Fibroblast of gingiva (primary cell): Measurements from ENCODE around the gene BPIFB3.

Experiments
- DNase-seq: peaks from one replicate; pipeline ENCODE4 v3.0.0-alpha.2; 2011; ENCODE audit warnings: low read depth

Gene BPIFB3

GRCh38 chr20:33016581-33017109 is 37.1 kb upstream of the BPIFB3 start:
- DNase-seq = no peak

GRCh38 chr20:33017542-33017941 is 36.2 kb upstream of the BPIFB3 start:
- DNase-seq = no peak

GRCh38 chr20:33018169-33018931 is 35.4 kb upstream of the BPIFB3 start:
- no peak for DNase-seq

- DNase-seq = no peak
Measured at GRCh38 chr20:33019465-33020277, 34.0 kb upstream of the BPIFB3 start.

GRCh38 chr20:33020278-33021161 is 33.2 kb upstream of the BPIFB3 start:
- no peak for DNase-seq

- no peak for DNase-seq
Measured at GRCh38 chr20:33021879-33022278, 31.8 kb upstream of the BPIFB3 start.

GRCh38 chr20:33022289-33022688 is 31.4 kb upstream of the BPIFB3 start:
- DNase-seq = no peak

GRCh38 chr20:33022694-33023438 is 30.8 kb upstream of the BPIFB3 start:
- no peak for DNase-seq

GRCh38 chr20:33023439-33024242 is 30.1 kb upstream of the BPIFB3 start:
- no peak for DNase-seq

- no peak for DNase-seq
Measured at GRCh38 chr20:33024243-33024560, 29.5 kb upstream of the BPIFB3 start.

GRCh38 chr20:33024609-33025317 is 28.9 kb upstream of the BPIFB3 start:
- DNase-seq = no peak

- no peak for DNase-seq
Measured at GRCh38 chr20:33025318-33025876, 28.3 kb upstream of the BPIFB3 start.

- DNase-seq = no peak
Measured at GRCh38 chr20:33026072-33026778, 27.5 kb upstream of the BPIFB3 start.

- no peak for DNase-seq
Measured at GRCh38 chr20:33026779-33027759, 26.6 kb upstream of the BPIFB3 start.

- no peak for DNase-seq
Measured at GRCh38 chr20:33027769-33028751, 25.6 kb upstream of the BPIFB3 start.

GRCh38 chr20:33028875-33029274 is 24.8 kb upstream of the BPIFB3 start:
- DNase-seq = no peak

- DNase-seq = no peak
Measured at GRCh38 chr20:33030076-33030475, 23.6 kb upstream of the BPIFB3 start.
